GM12873 (cell line): ENCODE measurements around the gene FXYD3.

Source experiments
- CTCF ChIP-seq: IDR thresholded peaks from 2 replicates; pipeline ENCODE4 v1.5.1; 2012; ENCODE audit warnings: low read depth, mild to moderate bottlenecking, moderate library complexity, low read length, control low read depth; ENCODE audit not compliant: insufficient read depth; ENCODE audit errors: missing control alignments

Gene FXYD3

GRCh38 chr19:35109395-35110112 is 6.1 kb upstream of the FXYD3 start:
- no peak for TF ChIP-seq CTCF

- TF ChIP-seq CTCF = no peak
These were observed 4.6 kb upstream of the FXYD3 start for GRCh38 chr19:35110974-35111373.

- no peak for TF ChIP-seq CTCF
These were observed 2.5 kb upstream of the FXYD3 start for GRCh38 chr19:35112995-35113688.

GRCh38 chr19:35114353-35115176 is 1.1 kb upstream of the FXYD3 start:
- peak; percentile 99 for TF ChIP-seq CTCF

- no peak for TF ChIP-seq CTCF
These were observed 614 bp downstream of the FXYD3 start for GRCh38 chr19:35116072-35116801.

- TF ChIP-seq CTCF = no peak
These were observed 1.5 kb downstream of the FXYD3 start for GRCh38 chr19:35117116-35117515.
